Measurements from ENCODE around the gene THAP4. TPM values are rescaled to one million over a fixed set of nuclear protein-coding genes. Genes with fewer than 3 reads are reported as not detected.
A peak's percentile ranks its signal among the peaks of the same experiment; 100 is the strongest.

Gene THAP4
- total and polyA plus RNA-seq, 2 of the 13 experiments (the other 11 are each of a cell fraction or from before 2014, with no cell fraction given) = 59.7 to 75.7 TPM

DNA sequence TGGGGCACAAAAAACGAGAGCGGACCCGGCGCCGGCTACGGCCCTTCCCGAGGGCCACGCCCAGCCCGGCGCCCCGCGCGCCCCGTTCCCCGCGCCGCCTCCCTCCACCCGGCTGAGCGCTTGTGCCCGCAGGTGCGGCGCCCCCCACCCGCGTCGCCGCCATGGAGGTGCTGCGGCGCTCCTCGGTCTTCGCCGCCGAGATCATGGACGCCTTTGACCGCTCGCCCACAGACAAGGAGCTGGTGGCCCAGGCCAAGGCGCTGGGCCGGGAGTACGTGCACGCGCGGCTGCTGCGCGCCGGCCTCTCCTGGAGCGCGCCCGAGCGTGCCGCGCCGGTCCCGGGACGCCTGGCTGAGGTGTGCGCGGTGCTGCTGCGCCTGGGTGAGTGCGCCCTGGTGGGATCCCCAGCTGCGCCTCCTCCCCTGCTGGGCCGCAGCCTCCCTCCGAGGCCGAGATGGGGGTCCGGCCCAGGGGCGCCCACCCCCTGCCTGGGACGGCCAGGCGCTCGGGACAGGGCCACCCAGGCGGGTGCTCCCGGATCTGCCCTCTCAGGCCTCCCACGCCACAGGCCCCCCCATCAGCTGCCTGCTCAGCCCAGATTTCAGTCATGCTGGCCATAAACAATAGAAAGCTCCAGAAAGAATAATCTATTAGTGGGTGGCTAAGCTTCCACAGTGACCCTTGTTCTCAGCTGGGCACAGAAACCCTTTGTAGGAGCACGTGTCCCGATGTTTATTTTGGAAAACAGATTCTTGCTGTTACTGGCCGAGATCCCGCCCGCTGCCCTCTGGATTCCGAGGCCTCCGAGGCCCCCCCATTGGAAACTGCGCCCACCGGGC is 77.4 kb downstream of the THAP4 start (continued):
- TF ChIP-seq, protein P1, sequence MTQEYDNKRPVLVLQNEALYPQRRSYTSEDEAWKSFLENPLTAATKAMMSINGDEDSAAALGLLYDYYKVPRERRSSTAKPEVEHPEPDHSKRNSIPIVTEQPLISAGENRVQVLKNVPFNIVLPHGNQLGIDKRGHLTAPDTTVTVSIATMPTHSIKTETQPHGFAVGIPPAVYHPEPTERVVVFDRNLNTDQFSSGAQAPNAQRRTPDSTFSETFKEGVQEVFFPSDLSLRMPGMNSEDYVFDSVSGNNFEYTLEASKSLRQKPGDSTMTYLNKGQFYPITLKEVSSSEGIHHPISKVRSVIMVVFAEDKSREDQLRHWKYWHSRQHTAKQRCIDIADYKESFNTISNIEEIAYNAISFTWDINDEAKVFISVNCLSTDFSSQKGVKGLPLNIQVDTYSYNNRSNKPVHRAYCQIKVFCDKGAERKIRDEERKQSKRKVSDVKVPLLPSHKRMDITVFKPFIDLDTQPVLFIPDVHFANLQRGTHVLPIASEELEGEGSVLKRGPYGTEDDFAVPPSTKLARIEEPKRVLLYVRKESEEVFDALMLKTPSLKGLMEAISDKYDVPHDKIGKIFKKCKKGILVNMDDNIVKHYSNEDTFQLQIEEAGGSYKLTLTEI (CRISPR knock-in tag; conservative IDR thresholded peaks at IDR 0.05) = no peak
- TF ChIP-seq, protein P2, sequence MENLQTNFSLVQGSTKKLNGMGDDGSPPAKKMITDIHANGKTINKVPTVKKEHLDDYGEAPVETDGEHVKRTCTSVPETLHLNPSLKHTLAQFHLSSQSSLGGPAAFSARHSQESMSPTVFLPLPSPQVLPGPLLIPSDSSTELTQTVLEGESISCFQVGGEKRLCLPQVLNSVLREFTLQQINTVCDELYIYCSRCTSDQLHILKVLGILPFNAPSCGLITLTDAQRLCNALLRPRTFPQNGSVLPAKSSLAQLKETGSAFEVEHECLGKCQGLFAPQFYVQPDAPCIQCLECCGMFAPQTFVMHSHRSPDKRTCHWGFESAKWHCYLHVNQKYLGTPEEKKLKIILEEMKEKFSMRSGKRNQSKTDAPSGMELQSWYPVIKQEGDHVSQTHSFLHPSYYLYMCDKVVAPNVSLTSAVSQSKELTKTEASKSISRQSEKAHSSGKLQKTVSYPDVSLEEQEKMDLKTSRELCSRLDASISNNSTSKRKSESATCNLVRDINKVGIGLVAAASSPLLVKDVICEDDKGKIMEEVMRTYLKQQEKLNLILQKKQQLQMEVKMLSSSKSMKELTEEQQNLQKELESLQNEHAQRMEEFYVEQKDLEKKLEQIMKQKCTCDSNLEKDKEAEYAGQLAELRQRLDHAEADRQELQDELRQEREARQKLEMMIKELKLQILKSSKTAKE (CRISPR knock-in tag; IDR thresholded peaks at IDR 0.05; ENCODE audit: borderline replicate concordance) = no peak
- TF ChIP-seq, protein P3, sequence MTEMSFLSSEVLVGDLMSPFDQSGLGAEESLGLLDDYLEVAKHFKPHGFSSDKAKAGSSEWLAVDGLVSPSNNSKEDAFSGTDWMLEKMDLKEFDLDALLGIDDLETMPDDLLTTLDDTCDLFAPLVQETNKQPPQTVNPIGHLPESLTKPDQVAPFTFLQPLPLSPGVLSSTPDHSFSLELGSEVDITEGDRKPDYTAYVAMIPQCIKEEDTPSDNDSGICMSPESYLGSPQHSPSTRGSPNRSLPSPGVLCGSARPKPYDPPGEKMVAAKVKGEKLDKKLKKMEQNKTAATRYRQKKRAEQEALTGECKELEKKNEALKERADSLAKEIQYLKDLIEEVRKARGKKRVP (CRISPR knock-in tag; IDR thresholded peaks at IDR 0.05) = no peak
- TF ChIP-seq ZNF891 (CRISPR knock-in tag; IDR thresholded peaks at IDR 0.05) (no peak; the same call in 1 of the 2 replicates), ZNF557 (CRISPR knock-in tag; IDR thresholded peaks at IDR 0.05) (no peak), ZNF496 (CRISPR knock-in tag; IDR thresholded peaks at IDR 0.05; ENCODE audit: insufficient replicate concordance) (no peak), AGO1 (IDR thresholded peaks at IDR 0.05; ENCODE audit: low read depth, low read length, poor library complexity, severe bottlenecking) (no peak), HNRNPL (IDR thresholded peaks at IDR 0.05; ENCODE audit: low read depth, low read length) (no peak)
- TF ChIP-seq, protein P4, sequence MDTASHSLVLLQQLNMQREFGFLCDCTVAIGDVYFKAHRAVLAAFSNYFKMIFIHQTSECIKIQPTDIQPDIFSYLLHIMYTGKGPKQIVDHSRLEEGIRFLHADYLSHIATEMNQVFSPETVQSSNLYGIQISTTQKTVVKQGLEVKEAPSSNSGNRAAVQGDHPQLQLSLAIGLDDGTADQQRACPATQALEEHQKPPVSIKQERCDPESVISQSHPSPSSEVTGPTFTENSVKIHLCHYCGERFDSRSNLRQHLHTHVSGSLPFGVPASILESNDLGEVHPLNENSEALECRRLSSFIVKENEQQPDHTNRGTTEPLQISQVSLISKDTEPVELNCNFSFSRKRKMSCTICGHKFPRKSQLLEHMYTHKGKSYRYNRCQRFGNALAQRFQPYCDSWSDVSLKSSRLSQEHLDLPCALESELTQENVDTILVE (CRISPR knock-in tag; IDR thresholded peaks at IDR 0.05) = no peak; the same call in 1 of the 2 replicates
- TF ChIP-seq, protein P5, sequence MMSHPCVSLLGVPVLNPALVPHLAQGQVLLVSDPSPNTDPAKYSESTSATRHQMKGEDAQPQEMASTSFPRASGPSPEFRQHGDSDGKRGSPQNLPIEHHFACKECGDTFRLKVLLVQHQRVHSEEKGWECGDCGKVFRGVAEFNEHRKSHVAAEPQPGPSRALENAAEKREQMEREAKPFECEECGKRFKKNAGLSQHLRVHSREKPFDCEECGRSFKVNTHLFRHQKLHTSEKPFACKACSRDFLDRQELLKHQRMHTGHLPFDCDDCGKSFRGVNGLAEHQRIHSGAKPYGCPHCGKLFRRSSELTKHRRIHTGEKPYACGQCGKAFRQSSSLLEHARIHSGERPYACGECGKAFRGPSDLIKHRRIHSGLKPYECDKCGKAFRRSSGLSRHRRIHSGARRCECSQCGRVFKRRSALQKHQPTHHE (CRISPR knock-in tag; IDR thresholded peaks at IDR 0.05; ENCODE audit: borderline replicate concordance) = peak; percentile 75; the same call in 1 of the 2 replicates
- TF ChIP-seq, protein P6, sequence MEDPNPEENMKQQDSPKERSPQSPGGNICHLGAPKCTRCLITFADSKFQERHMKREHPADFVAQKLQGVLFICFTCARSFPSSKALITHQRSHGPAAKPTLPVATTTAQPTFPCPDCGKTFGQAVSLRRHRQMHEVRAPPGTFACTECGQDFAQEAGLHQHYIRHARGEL (CRISPR knock-in tag; IDR thresholded peaks at IDR 0.05) = no peak
